HG02884 (cell line): ENCODE data around the gene PEX6.

ENCODE experiments used
- ATAC-seq: cut with Tn5 transposase; IDR thresholded peaks from one replicate; pipeline ENCODE4 v1.9.1; 2021; ENCODE audit warnings: mild to moderate bottlenecking, moderate library complexity; ENCODE audit not compliant: unreplicated experiment

PEX6 gene

DNA sequence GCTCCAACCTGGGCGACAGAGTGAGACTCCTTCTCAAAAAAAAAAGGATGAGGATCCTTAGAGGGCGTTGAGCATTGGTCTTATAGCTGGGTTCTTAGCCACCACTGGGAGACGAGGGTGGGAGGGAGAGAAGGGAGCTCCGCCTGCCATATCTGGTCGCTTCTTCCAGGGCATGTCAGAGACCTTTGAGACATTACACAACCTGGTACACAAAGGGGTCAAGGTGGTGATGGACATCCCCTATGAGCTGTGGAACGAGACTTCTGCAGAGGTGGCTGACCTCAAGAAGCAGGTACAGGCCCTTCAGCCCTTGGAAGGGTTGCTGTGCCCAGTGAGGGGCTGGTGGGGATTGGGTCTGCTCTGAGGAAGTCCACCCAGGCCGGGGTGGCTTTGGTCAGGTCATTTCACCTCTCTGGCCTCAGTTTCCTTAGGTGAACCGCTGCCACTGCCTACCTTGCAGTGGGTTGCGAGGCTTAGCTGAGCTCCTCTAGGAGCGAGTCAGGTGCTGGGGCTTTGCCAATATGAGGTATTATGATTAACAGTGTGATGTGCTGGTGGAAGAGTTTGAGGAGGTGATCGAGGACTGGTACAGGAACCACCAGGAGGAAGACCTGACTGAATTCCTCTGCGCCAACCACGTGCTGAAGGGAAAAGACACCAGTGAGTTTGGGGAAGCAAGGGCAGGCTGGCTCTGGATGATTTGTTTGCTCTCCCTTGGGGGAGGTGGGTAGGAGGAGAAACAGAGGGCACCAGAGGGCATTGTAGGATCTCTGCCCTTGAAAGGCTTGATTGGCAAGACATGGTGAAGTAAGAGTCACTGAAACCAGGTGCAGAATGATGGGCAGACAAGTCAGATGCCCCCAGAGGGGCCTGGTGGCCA lies 41.2 kb downstream of the PEX6 start:
- ATAC-seq, result no peak

- no peak for ATAC-seq
These were observed 42.6 kb downstream of the PEX6 start for GRCh38 chr6:42936398-42936797.

DNA sequence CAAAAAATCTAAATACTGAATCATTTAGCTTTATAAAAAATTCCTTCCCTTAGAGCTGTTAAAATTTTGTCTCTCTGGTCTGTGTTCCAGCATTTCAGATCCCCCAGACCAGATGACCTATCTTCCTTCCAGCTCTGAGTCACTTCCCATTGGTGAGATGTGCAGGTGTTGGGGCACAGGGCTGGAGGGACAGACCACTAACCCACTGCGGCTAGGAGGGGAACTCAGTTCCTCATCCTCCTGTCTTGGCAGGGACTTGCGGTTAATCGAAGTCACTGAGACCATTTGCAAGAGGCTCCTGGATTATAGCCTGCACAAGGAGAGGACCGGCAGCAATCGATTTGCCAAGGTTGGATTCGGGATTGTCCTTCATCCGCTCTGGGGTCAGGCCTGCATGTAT lies 43.7 kb downstream of the PEX6 start:
- no peak for ATAC-seq

DNA sequence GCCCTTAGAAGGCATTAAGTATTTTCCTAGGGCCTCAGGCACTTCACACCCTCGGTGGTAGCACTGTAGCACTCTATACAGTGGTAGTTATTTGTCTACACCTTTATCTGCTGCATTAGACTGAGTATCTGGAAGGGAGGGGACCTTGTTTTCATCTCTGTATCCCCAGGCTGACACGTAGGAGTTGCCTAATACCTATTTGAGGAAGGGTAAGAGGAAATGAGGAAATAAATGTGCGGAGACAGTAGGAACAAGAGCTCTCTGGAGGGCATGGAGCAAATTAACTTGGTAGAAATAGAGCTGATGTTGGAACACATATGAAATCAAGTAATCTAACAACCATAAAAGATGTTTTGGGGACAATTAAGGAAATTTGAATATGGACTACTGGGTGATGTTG lies 45.8 kb downstream of the PEX6 start:
- ATAC-seq, result no peak

- ATAC-seq, result no peak
These were observed 46.6 kb downstream of the PEX6 start for GRCh38 chr6:42932412-42932811.

- ATAC-seq, result peak; percentile 43
These were observed 49.1 kb downstream of the PEX6 start for GRCh38 chr6:42929821-42930360.

DNA sequence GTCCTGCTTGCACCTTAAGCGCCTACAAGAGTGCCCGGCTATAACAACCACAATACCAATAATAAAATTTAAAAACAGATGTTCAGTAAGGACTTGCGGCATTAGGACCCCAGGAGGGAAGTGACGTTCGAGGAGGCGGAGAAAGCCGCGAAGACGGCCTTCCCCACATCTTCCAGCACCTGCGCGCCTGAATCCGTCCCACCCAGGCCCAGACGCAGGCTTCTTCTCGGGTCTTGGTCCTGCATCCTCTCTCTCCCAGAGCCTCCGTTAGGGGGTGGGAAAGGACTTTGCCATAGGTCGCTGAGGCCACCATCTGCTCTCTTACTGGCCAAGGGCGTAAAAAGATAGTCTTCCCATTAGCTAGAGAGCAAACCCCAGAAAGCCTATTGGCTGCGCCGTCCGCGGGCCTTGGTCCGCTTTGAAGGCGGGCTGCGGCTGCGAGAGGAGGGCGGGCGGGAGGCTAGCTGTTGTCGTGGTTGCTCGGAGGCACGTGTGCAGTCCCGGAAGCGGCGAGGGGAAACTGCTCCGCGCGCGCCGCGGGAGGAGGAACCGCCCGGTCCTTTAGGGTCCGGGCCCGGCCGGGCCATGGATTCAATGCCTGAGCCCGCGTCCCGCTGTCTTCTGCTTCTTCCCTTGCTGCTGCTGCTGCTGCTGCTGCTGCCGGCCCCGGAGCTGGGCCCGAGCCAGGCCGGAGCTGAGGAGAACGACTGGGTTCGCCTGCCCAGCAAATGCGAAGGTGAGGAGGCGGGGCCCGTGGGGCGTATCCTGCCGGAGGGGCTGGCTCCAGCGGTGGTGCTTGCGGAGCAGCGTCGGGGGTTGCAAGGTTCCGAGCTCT lies 49.8 kb downstream of the PEX6 start, which contains the start of gene CNPY3:
CNPY3 (plus strand) TSS at position 495 of the 835 bp plus-strand sequence; CDS start at position 586, 91 bp downstream.
- peak; percentile 63 for ATAC-seq

- ATAC-seq, result no peak
These were observed 53.6 kb downstream of the PEX6 start for GRCh38 chr6:42925248-42925857.

GRCh38 chr6:42923666-42924065 lies 55.3 kb downstream of the PEX6 start:
- ATAC-seq, result no peak

DNA sequence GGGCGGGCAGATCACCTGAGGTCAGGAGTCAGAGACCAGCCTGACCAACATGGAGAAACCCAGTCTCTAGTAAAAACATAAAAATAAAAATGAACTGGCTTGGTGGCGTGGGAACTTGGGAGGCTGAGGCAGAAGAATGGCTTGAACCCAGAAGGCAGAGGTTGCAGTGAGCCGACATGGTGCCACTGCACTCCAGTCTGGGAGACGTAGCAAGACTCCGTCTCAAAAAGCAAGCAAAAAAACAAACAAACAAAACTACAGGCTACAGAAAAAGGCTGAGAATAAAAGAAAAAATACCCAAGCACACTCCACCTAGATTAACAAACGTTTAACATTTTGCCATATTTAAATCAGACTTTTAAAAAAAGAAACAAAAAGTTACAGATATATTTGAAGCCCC lies 57.2 kb downstream of the PEX6 start:
- no peak for ATAC-seq

DNA sequence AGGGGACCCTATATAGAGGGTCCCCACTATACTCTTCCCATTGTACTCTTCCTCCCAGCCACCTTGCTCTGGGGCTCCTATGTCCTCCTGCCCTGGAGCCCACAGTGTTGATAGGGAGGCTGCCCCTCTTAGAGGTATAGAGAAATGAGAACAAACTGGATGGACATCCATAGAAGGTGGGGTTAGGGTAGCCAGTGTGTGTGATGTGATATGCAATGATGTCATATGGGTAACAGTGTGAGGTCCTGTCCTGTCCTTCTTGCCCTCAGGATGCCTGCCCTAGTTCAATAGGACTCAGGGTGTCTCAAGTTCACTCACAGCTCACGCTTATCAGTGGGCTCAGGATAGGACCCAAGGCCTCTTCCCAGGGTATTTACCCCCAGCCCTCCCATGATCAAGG lies 62.7 kb downstream of the PEX6 start:
- ATAC-seq, result no peak

GRCh38 chr6:42915732-42916131 lies 63.2 kb downstream of the PEX6 start, which contains the start of gene PTCRA:
Gene PTCRA, plus strand, starts transcription at chr6:42916053. Its CDS starts 17 bp downstream, at chr6:42916070.
- no peak for ATAC-seq

- no peak for ATAC-seq
These were observed 64.4 kb downstream of the PEX6 start for GRCh38 chr6:42914546-42914945.
